Measurements from ENCODE around the gene BRCA2.

BRCA2 gene

DNA sequence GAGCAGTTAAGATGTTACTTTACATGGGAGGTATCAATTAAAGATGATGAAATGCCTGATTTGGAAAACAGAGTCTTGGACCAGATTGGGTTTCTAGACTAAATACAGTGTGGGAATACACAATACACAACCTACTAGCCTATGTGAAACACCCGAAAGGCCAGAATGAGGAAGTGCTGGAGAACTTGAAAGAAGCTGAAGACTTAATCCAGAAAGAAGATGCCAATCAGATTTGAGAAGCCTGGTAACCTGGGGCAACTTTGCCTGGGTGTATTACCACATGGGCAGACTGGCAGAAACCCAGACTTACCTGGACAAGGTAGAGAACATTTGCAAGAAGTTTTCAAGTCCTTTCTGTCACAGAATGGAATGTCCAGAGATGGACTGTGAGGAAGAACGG, 69.4 kb downstream of the BRCA2 start:
- H3K36me3 ChIP-seq (ENCODE audit: low read length) = peaks cover 18% of the 10 kb centered on the region; the same call in 1 of the 2 replicates
- H3K27me3 ChIP-seq (ENCODE audit: low read length) = no peaks in the 10 kb centered on the region
- no peak overlapping the region for H3K9ac ChIP-seq (ENCODE audit: low read length)
- H3K9me3 ChIP-seq (ENCODE audit: insufficient read depth, low read length) = no peaks in the 10 kb centered on the region
- H4K20me1 ChIP-seq (ENCODE audit: low read depth, low read length) = no peaks in the 10 kb centered on the region
- H3K9me2 ChIP-seq (replicated peaks; ENCODE audit: insufficient read depth, low read length) = no peaks in the 10 kb centered on the region
- H3K4me2 ChIP-seq (ENCODE audit: low read depth, low read length, poor library complexity, severe bottlenecking) = no peak overlapping the region
- H3K4me3 ChIP-seq (ENCODE audit: insufficient read depth, low read length, poor library complexity, severe bottlenecking) = no peak overlapping the region
- TF ChIP-seq, protein P1, sequence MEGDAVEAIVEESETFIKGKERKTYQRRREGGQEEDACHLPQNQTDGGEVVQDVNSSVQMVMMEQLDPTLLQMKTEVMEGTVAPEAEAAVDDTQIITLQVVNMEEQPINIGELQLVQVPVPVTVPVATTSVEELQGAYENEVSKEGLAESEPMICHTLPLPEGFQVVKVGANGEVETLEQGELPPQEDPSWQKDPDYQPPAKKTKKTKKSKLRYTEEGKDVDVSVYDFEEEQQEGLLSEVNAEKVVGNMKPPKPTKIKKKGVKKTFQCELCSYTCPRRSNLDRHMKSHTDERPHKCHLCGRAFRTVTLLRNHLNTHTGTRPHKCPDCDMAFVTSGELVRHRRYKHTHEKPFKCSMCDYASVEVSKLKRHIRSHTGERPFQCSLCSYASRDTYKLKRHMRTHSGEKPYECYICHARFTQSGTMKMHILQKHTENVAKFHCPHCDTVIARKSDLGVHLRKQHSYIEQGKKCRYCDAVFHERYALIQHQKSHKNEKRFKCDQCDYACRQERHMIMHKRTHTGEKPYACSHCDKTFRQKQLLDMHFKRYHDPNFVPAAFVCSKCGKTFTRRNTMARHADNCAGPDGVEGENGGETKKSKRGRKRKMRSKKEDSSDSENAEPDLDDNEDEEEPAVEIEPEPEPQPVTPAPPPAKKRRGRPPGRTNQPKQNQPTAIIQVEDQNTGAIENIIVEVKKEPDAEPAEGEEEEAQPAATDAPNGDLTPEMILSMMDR (IDR thresholded peaks at IDR 0.05; ENCODE audit: insufficient read depth, low read length, poor library complexity, severe bottlenecking) = no peak
- TF ChIP-seq EZH2phosphoT487 (conservative IDR thresholded peaks at IDR 0.05; ENCODE audit: low read length) = no peak
- no peak overlapping the region for H2AFZ ChIP-seq (ENCODE audit: low read depth, low read length, severe bottlenecking)
- H3F3A ChIP-seq (ENCODE audit: insufficient read depth) = no peaks in the 10 kb centered on the region; the same call in 1 of the 2 replicates
- no peak overlapping the region for H3K27ac ChIP-seq (ENCODE audit: low read depth, low read length)
- H3K79me2 ChIP-seq (ENCODE audit: insufficient read depth, low read length) = no peaks in the 10 kb centered on the region

DNA sequence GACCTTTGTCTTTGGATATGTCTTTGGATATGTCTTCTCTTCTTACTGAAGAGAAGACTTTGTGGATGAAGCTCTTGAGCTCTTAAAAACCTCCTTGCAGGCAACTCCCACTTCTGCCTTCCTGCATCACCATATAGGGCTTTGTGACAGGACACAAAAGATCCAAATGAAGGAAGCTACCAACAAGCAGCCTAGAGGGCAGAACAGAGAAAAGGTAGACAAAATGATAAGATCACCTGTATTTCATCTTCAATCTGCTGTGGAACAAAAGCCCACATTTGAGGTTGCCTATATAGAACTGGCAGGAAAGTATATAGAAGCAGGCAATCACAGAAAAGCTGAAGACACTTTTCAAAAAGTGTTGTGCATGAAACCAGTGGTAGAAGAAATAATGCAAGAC, 70.1 kb downstream of the BRCA2 start:
- Histone ChIP-seq H3K79me2 (ENCODE audit: insufficient read depth, low read length) (no peaks in the 10 kb centered on the region), H3K36me3 (ENCODE audit: low read length) (peaks cover 15% of the 10 kb centered on the region; the same call in 1 of the 2 replicates)
- TF ChIP-seq, protein P1 (IDR thresholded peaks at IDR 0.05; ENCODE audit: insufficient read depth, low read length, poor library complexity, severe bottlenecking) = no peak
- TF ChIP-seq EZH2phosphoT487 (conservative IDR thresholded peaks at IDR 0.05; ENCODE audit: low read length) = no peak

DNA sequence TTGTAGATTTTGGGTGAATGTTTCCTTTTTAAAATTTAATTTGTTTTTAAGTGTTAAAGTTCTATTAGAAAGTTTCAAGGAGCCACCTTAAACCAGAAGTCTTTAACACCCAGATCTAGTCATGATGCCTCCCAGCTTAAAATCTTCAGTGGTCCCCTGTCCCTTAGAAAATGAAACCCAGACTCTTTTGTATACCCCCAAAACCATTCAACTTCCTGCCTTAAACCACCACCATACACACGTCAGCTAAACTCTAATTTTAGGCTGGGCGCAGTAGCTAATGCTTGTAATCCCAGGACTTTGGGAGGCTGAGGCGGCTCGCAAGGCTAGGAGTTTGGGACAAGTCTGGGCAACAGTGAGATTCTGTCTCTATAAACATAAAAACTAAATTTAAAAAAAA, 74.7 kb downstream of the BRCA2 start:
- H3K9me3 ChIP-seq (ENCODE audit: insufficient read depth, low read length) = no peaks in the 10 kb centered on the region
- H3K27me3 ChIP-seq (ENCODE audit: low read length) = no peaks in the 10 kb centered on the region
- no peaks in the 10 kb centered on the region for H4K20me1 ChIP-seq (ENCODE audit: low read depth, low read length)
- H3K36me3 ChIP-seq (ENCODE audit: low read length) = peaks cover 12% of the 10 kb centered on the region; the same call in 1 of the 2 replicates
- no peak overlapping the region for H3K4me3 ChIP-seq (ENCODE audit: insufficient read depth, low read length, poor library complexity, severe bottlenecking)
- H3K9ac ChIP-seq (ENCODE audit: low read length) = no peak overlapping the region
- H3K27ac ChIP-seq (ENCODE audit: low read depth, low read length) = no peak overlapping the region
- H3K4me2 ChIP-seq (ENCODE audit: low read depth, low read length, poor library complexity, severe bottlenecking) = no peak overlapping the region
- peaks cover 4% of the 10 kb centered on the region; the same call in 1 of the 2 replicates for H3F3A ChIP-seq (ENCODE audit: insufficient read depth)
- TF ChIP-seq EZH2phosphoT487 (conservative IDR thresholded peaks at IDR 0.05; ENCODE audit: low read length) = no peak
- TF ChIP-seq, protein P1 (IDR thresholded peaks at IDR 0.05; ENCODE audit: insufficient read depth, low read length, poor library complexity, severe bottlenecking) = no peak
- no peaks in the 10 kb centered on the region for H3K9me2 ChIP-seq (replicated peaks; ENCODE audit: insufficient read depth, low read length)
- H2AFZ ChIP-seq (ENCODE audit: low read depth, low read length, severe bottlenecking) = no peak overlapping the region
- H3K79me2 ChIP-seq (ENCODE audit: insufficient read depth, low read length) = no peaks in the 10 kb centered on the region

More for the DNA sequence above, 70.1 kb downstream of the BRCA2 start:
- H3K4me2 ChIP-seq (ENCODE audit: low read depth, low read length, poor library complexity, severe bottlenecking) = no peak overlapping the region
- H3K27ac ChIP-seq (ENCODE audit: low read depth, low read length) = no peak overlapping the region
- H3K27me3 ChIP-seq (ENCODE audit: low read length) = no peaks in the 10 kb centered on the region
- no peak overlapping the region for H3K9ac ChIP-seq (ENCODE audit: low read length)
- no peak overlapping the region for H3K4me3 ChIP-seq (ENCODE audit: insufficient read depth, low read length, poor library complexity, severe bottlenecking)
- no peaks in the 10 kb centered on the region for H3K9me2 ChIP-seq (replicated peaks; ENCODE audit: insufficient read depth, low read length)
- H3F3A ChIP-seq (ENCODE audit: insufficient read depth) = no peaks in the 10 kb centered on the region; the same call in 1 of the 2 replicates
- H2AFZ ChIP-seq (ENCODE audit: low read depth, low read length, severe bottlenecking) = no peak overlapping the region
- H4K20me1 ChIP-seq (ENCODE audit: low read depth, low read length) = no peaks in the 10 kb centered on the region
- H3K9me3 ChIP-seq (ENCODE audit: insufficient read depth, low read length) = no peaks in the 10 kb centered on the region

Data from SU-DHL-6 (cell line).